ENCODE data around the gene MRPS27.

The MRPS27 gene

DNA sequence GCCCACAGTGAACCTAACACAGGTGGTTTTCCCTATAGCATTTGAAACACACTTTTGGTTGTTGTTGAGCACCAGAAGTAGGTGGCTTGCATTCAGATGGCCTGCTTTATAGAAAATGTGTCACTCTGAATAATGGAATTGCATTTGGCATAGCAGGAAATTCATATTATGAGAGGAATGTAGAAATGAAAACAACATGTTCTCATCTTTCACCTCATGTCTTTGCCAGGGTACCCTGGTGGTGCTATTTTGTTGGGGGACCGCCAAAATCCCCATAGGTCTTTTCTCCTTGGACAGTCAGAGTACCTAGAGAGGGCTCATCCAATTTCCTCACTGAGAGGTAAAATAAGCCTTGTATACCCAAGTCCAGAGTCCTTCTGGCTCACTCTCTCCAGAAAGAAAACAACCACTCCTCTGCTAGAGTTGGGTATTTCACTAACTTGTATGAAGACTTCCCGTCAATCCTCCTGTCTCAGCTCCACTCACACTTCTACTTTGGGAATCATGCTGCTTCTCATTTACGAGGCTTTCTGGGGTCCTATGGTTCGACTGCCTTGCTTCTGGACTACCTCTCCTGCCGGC lies 67.4 kb downstream of the MRPS27 start:
- DNase-seq, result no peak

DNA sequence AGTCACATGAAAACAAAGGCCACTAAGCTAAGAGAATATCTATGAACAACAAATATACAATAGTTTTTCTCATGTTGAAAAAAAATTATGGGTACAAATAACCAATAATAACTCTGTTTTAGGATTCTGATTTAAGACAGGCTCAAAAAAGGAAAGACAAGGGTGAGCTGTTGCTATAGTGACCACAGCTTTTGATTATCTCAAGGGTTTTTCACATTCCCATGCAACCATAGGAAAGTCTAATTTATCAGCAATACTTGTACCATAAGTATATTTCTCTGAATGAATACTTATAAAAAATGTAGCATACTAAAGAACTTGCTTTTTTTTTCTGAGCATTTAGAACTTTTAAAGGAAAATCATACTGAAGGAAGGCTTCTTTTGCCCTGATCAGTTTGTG lies 68.0 kb downstream of the MRPS27 start:
- DNase-seq, result no peak

DNA sequence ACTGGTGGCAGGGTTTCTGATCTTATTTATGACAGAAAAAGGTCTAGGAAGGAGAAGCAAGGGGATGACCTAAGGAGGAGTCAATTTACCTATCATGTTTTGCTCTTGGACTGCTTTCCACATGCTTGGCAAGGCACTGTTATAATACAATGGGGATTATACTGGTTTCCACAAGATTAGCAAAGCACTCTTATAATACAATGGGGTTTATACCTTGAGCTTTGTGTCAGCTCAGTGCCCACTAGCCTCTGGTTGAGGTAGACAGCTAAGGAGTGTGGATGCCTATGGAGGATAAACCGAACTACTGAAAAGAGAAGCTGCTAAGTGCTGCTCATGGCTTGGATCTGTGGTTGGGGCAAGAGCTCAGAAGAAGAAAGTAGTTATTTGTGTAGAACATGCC lies 68.7 kb downstream of the MRPS27 start:
- DNase-seq, result no peak

DNA sequence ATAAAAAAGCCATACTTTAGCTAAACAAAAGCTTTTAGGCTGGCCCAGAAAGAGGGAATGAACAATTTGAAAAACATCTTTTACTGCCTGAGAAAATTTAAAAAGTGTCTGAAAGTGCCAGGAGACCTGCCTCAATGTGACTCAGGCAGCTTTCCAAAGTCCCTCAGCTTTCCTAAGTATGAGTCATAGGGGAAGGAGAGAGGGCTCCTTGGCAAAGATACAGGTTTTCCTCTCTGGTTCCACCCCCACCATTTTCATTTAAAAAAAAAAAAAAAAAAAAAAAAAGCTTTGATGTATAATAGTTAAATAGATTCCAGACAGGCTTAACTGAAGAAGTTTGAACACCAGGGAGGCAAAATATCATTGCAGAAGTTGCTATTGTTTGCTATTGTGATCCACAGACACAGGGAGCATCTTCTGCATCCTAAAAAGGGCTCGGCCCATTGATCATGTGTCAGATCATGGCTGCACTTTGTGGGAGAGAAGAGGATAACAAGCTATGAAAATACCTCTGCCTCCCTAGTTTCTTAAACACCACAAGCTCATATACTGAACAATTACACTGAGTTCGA lies 71.5 kb downstream of the MRPS27 start:
- no peak for DNase-seq

DNA sequence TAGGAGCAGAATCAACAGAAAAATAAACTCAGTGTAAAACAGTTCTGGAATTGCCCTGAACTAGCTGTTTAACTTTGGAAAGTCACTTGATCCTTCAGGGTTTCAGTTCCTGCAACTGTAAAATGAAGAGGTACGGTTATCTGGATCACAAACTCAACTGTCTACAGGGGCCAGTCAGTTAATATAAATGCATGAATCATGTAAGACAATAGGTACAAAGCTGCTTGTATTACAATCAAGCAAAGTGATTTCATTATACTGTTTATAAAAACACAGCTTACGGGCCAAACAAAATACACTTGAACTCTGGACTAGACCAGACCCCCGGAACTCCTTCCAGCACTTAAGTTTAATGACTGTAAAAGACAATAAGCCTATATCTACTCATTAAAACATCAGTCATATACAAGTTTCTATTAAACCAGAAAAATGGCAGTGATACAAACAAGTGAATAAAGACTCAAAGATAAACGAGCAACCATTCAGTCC lies 73.0 kb downstream of the MRPS27 start:
- DNase-seq, result no peak

DNA sequence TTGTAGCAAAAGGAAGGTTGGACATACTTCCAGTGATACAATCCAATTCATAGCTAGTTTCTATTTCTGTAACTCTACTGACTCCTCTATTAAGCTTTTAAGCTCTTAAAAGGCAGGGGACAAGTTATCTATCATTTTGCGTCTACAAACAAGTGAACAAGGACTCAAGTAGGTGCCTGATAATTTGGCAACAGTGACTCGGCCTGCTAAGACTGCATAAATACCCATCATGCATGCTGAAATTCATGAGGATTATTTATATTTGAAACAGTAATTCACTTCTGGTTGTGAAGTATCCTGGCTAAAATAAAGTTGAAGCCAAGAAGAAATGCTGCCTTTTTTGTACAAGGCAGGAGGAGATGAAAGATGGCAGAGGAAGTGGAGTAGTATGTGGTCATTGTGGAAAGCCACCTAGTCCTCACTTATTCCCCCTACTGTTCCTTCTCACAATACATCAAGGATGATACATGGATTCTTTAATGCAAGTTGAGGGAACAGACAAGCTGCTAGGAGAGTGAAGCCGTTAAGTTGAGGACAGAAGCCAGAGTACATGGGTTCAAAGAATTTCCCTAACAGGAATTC lies 74.0 kb downstream of the MRPS27 start:
- DNase-seq, result no peak

DNA sequence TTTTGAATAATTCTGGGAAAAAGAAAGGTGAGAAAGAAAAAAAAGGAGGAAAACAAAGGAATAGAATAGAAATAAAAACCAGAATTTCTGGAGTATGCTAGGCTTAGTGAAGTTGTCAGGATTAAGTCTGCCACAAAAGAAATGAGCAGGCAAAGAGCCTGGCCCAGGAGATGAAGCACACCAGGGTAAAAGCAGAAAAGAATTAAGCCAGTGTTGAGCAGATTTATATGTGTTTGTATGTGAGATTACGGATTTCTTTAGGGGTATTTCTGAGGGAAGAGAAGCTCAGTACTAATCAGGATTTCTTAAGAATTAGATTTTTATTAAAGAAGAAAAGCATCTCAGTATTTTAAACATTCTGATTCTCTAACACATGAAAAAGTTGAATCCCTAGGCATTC lies 74.5 kb downstream of the MRPS27 start:
- no peak for DNase-seq

DNA sequence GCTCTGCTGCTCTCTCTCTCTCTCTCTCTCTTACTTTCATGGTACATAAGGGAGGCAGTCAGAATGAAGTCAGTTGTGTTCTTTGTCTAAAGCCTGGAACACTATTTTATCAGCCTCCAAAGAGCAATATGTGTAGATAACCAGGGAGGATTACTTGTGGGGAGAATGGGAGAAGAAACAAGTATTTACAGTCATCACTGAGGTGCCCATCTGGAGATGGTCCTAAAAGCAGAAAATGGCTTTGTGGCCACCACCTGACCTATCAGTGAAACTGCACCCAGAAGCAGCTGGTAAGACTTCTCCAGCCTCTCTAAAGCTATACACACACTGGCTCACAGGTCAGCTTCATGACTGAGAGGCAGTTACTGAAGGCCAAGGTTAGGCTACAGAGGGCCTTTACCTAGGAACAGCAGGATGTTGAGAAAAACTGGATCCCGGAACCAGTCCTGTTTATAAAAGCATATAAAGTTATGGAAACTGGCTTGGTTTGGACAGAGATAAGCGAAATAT lies 75.1 kb downstream of the MRPS27 start:
- no peak for DNase-seq

DNA sequence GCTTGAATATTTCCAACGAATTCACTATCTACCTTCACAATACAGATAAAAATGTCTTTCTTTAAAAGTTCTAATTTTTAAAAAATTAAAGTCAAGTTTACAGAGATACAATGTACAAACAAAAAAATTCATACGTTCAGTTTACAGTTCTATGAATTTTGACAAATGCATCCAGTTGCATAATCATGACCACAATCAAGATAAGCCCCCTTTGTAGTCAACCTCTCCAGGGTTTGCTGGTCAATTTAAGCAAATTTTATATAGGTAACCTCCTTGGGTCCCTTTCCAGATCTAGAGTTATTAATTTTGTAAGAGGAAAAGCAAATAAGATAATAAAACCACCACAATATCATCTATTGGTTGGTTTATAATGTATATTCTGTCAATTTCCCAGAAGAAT lies 76.3 kb downstream of the MRPS27 start:
- no peak for DNase-seq

DNA sequence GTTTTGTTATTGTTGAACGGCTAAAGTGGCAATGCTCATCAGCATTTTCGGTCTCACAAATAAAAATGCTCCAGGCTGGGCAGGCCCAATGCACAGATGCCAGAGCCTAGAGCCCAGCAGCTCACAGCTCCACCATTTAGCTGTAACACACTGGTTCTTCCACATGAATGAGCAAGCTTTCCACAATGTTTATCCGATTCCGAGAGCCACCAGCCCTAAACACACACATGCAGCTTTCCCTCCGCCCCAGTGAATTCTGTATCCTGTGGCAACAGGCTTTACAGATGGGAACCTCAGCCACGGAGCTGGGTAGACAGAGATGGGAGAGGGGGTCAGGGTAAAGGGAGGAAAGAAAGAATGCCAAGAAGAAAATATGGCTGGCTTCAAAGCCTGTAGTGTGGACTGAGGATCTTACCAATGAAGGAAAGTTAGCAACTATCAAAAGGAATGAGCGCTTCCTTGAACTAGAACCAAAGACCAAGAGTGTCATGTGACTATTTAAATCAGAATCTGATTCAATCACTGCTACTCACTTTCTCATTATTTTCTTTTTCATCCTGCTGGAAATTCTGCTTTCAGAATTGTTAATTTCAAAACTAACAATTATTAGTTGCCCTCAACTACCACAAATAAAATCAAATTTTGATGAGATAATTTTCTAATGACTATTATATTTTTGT lies 77.1 kb downstream of the MRPS27 start:
- DNase-seq, result no peak

DNA sequence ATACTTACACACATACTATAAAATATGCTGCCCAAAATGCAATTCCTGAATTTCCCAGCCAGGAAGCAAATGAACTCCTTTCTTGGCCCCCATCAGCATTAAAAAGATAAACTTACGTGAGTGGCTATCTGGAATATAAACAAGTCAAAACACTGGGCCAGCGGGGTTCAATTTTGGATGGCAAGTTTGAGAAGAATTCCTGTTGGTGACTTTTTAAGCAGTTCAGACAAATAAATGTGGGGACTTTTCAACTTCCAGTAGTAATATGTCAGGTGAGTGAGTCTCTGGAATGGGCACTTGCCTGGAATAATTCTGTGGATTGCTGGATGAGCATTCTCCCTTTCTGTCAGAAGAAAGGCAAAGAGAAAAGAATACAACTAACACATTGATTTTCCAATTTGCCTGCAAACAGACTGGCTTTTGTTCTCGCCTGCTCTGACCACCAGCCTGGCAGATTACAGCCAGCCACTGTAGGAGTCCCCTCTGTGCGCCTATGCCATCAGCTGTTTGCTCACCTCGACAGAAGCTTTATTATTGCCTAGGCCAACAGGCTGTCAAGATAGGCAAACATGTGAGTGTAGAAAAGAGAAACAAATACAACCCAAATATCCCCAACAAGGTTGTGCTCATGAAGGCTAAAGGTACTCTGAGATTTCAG lies 78.6 kb downstream of the MRPS27 start:
- DNase-seq, result peak; percentile 29

DNA sequence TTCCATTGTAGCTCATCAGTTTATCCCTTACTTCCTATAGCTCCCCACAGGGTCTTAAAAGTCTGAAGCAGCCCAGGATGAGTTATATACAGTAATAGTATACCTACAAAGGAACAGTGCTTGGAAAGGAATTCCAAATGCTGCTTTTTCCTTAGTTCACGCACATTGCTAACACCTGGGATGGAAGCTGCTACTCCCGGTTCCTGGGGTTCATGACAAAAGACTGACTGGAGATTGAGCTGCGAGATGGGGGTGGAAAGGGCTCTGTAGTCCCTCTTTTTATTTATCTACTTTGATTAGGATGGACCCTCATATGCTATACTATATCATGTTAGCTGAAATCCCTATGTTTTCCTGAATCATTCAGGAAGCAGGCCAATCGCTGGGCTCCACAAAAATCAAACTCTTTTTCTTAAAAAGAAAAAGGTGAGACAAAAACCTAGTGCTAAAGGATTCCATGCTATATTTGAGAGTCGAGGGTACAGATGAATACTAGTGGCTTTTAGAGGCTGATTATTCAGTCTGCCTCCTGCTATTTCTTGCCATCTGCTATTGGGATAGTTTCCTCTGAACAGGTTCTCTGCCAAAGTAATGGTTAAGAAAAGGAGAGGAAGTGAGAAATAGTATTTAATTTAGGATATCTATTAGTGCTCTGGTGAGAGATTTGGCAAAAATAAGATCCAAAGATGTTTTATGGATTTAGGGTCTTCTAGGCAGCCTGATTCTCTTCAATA lies 81.2 kb downstream of the MRPS27 start:
- no peak for DNase-seq

DNA sequence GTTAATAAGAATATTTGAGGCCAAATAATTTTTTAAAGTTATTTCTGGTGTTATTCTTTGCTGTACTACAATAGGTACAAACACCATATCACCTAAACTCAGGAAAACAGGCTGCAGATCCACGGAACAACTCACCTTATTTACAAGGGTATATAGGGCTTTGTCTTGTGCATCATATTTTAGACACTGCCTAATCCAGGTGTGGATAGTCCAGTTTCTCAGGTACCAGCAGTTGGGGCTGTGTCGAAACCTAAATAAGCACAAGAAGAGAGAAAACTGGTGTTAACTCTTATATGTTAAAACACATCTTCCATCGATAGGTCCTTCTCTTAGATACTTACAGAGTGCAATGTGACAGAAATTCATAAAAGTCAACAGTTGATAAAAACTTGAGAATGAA lies 82.2 kb downstream of the MRPS27 start:
- DNase-seq, result no peak

DNA sequence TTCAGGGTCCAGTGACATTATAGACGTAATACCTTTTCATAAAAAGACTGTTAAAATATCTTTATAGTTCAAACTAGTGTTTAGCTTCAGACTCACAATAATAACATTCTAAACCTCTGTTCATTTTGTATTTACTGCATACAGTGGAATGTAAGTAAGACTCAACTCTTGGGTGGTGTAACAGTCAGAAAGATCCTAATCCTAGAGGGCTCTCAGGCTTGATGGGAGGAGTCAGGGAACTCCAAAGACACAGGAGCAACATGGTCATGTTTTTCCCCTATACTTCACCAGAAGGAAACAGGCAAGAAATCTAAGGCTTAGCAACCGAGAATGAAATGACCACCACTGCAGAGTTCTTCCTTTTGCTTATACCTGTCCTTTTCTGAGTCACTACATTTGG lies 82.6 kb downstream of the MRPS27 start:
- no peak for DNase-seq

DNA sequence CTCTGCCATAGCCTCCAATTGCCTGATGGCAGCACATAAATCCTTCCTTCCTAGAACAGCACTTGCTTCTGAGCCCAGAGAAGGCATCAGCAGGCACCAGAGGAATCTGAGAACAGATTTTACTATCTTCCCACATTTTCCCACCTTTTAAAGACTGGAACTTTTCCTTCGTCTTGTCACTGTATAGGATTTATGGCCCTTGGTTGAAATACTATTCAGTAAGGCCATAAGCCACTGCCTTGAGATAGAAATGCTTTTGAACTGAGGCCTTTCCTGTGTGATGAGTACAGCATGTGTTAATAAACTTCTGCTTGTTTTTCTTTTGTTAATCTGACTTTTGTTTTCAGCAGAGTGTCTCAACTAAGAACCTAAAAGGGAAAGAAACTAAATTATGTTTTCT lies 84.3 kb downstream of the MRPS27 start:
- DNase-seq, result no peak

DNA sequence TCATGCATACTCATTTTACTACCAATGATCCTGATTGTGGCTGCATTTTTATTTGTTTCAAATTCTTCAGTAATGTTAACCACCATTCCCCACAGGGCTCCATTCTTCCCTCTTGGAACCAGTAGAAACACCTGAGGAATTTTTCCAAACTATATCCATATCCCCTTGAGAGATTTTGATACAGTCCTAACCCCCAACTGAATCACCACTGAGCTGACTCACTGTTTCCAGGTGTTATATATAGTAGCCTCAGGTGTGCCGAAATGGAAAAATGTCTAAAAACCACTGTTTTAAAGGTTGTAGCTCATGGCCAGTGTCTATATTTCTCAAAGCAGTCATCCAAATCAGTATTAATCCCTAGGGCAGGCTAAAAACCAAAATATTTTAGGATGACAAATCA lies 85.2 kb downstream of the MRPS27 start:
- DNase-seq, result no peak

DNA sequence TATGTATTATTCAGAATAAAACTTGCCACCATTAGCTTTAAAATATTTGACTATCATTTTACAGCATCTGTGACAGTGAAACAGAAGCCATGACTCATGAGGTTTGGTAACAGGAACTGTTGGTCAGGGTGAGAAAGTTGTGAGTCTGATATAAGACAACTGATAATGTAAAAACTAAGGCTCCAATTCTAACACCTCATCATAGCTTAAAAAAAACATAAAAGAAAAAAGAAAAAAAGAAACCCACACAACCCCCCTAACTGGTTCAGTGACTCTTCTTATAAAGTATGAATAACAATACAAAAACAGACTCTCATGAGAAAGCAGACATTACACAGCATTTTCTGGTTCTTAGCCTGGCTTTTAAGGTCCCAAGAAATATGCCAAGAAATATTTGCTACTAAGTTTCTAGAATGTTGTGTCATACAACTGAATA lies 85.8 kb downstream of the MRPS27 start:
- no peak for DNase-seq

DNA sequence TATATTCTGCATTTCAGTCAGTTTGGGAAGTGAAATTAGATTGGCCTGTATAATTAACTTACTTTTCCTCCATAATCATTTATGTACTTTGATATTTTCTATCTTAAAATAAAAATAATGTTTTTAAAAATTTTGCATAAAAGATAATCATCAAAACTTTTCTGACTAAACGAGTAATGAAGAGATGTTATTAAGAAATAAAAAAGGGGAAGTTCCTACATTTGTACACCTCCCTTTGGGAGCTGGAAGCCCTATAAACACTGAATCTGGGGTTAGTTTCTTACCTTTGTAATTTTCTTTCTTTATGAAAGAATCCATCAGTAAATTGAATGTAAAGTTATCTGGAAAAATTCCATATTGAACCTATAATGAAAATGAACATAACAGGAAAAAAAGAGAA lies 86.2 kb downstream of the MRPS27 start:
- no peak for DNase-seq

DNA sequence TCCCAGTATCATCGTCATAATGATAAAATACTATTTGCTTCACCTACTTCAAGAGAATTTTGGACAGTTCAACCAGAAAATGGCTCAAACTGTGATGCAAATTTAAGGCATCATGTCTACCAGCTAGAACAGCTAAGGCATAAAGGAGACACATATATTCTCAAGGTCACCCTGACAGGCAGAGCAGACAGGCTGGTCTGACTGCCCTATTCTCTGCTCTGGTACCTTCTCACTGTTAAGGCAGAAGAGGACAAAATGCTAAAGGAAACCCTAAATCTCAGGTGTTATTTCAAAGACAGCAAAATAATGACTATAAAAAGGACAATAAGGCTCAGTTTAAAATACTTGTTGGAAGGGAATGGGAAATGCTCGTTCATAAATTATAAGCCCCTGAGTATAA lies 87.2 kb downstream of the MRPS27 start:
- DNase-seq, result no peak

DNA sequence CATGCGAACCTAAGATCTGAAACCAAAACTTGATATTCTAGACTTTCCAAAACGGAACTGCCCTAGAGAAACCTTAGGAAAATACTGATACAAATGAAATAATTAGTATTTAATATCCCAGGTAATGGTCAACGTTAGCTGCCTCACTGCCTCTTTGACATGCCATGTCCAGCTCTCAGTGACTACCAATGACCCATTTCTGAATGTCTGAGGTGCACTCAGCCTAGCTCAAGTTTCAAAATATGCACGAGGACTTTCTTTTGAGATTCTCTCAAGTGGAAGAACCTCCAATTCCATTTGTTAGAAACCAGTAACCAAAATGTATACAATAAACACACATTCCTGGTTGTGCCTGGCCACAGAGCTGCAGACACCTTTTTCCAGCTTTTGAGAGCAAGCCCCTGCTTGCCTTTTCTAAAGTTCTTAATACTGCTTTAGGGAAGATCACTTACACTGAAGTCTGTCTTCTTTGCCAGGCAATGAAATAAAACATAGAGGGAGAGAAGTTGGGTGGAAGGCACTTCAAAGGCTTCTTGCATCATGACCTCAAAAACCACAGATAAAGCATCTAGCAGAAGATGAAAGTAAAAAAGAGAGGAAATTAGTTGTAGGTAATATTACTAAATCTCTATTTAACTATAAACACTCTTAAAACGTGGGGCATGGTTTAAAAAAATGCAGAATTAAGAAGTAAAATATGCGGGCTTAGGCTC lies 87.9 kb downstream of the MRPS27 start:
- DNase-seq, result no peak

DNA sequence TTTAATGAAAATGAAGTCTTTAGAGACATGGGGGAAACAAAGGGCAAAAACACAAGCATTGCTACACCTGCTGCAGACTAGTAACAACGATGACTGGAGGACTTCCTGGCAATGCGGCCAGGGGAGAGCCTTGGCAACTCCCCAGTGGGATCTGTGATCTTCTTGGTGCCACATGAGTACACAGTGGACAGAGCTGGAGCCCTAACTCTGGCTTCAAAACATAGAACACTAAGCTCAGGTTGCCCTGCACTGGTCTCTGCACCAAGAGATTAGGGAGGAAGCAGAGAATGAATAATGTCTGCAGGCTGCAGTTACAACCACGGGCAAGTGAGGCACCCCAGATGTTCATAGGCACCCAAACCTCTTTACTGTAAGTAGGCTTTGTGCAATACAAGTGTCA lies 91.1 kb downstream of the MRPS27 start:
- no peak for DNase-seq

DNA sequence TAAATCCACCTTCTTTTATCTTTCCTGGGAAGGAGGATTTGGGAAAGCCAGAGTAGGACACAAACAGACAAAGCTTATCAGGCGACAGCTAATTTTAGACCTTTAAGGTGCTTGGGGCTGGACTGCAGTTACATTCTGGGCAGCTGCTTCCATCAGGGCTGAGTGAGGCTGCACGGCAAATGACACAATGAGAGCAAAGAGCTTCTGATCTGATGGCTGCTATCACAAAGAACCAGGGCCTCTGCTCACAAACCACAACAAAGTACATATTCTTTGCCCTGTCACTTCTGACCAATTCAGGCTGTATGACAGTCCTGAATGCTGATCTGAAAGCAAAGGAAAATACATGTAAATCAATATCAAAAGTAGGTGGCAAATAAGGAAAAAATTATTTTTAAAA lies 93.1 kb downstream of the MRPS27 start:
- DNase-seq, result no peak
